GM19324 (cell line): ENCODE measurements around the gene RPRML.
"Not testable (repeated sequence)": the region's sequence is repeated elsewhere in the genome, so short reads cannot be mapped to it uniquely, and the experiment has no call there.

Experiments
- ATAC-seq: cut with Tn5 transposase; IDR thresholded peaks from one replicate; pipeline ENCODE4 v1.9.1; 2021; ENCODE audit warnings: mild to moderate bottlenecking, moderate library complexity; ENCODE audit not compliant: unreplicated experiment, low FRiP score

RPRML gene

GRCh38 chr17:46977348-46977747 is 1.7 kb downstream of the RPRML start:
- no peak for ATAC-seq

DNA sequence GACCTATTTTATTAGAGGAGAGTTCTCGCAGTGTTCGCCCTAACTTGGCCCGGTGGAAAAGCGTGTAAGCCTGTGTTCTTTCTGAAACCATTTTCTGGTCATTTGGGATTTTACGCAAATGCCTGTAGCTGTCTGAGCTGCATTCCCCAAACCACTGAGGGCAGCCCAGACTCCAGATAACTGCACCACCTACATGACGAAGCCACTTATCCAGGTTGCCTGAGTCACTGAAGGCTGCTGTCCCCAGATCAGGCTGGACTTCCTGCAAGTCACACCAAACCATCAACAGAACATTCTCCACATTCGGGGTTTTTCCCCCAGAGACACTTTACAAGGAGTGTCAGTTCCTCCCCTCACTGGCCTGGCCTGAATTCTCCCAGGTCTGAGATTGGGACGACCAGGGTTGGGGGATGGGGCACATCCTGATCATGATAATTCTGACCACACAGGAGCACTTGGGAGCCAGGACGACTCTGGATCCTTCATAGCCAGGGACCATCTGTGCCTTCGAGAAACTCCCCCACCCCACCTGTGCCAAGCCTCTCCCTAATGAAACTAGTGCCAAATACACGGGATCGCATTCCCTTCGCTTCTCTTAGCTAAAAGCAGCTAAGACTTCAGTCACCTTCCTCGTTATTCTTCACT is 2.3 kb downstream of the RPRML start:
- no peak for ATAC-seq

DNA sequence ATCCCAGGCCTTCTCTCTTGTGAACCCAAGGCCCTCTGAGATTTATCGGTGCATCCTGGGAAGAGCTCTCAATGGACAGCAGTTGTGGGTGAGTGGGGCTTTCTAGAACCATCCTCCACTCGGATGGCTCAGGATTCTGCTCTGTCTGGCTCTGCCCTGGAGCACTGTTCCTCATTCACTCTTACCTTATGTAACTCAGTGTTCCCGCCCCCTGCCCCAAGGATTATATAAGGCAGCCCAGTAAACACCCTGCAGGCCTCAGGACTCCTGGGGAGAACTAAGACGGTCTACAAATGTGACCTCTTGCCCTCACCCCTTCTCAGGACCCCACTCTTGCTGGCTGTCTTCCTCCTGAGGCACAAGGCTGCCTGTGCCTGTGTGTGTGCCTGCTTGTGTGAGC is 3.8 kb downstream of the RPRML start:
- no peak for ATAC-seq

DNA sequence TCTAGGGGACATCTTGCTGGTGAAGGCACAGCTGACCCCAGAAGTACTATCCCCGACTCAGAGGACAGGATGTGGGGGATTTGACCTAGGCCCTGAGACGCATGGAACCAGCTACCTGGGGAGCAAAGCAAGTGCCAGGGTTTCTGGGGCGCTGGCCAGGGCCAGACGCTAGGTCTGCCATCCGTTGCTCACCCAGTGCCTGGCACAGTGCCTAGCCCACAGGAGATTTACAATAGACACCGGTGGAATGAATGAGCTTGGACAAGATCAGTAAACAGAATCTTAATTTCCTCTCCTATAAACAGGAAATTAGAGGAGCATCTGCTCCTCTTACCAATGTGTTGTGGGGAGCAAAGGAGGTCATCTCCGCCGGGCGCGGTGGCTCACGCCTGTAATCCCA is 5.0 kb downstream of the RPRML start:
- ATAC-seq, result no peak

DNA sequence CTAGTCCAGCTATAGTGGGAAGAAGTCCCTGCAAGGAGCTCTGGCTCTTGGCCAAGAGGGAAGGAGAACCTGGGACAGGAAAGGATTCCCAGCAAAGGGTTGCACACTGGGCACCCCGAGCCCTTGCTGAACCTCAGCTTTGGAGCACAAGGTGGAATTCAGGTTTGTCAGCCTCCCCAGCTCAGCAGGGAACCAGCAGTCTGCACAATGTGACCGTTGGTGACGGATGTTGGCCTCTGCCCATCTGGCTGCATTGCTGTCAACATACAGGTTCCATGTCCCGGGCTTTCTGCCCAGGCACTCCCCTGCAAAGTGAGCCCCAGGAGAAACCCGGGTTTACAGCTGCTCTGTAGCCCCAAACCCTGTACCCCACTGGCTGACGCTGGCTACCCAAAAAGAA is 6.7 kb downstream of the RPRML start:
- no peak for ATAC-seq

DNA sequence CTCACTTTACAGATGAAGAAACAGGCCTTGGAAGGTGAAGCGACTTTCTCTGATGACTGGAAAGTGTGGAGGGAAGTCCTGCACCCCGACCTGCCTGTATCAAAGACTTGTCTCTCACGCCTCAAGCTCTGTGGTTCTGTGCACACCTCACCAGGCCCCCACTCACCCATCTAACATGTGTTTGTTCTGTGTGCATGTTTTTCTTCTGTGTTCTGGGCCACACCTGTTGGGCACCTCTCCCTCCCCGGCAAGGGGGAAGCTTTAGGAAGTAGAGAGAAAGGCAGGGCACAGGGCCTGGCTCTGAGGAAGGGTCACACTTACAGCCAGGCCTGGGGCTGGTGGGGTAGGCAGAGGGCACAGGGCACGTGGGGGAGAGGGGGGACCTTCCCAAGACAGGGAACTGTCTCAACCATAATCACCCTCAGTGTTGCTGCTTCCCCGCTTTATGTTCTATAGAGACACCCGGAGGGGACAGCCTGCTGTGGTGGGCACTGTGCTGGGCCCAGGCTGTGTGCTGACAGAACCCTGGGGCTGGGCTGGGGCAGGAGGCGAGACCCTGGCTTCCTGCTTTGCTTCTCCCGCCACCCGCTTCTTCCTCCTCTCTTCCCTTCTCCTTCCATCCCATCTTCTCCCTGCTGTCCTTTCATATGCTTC is 7.3 kb downstream of the RPRML start:
- no peak for ATAC-seq

- no peak for ATAC-seq
These were observed 10.2 kb downstream of the RPRML start for GRCh38 chr17:46968896-46969295.

- no peak for ATAC-seq
These were observed 10.7 kb downstream of the RPRML start for GRCh38 chr17:46968224-46968834.

DNA sequence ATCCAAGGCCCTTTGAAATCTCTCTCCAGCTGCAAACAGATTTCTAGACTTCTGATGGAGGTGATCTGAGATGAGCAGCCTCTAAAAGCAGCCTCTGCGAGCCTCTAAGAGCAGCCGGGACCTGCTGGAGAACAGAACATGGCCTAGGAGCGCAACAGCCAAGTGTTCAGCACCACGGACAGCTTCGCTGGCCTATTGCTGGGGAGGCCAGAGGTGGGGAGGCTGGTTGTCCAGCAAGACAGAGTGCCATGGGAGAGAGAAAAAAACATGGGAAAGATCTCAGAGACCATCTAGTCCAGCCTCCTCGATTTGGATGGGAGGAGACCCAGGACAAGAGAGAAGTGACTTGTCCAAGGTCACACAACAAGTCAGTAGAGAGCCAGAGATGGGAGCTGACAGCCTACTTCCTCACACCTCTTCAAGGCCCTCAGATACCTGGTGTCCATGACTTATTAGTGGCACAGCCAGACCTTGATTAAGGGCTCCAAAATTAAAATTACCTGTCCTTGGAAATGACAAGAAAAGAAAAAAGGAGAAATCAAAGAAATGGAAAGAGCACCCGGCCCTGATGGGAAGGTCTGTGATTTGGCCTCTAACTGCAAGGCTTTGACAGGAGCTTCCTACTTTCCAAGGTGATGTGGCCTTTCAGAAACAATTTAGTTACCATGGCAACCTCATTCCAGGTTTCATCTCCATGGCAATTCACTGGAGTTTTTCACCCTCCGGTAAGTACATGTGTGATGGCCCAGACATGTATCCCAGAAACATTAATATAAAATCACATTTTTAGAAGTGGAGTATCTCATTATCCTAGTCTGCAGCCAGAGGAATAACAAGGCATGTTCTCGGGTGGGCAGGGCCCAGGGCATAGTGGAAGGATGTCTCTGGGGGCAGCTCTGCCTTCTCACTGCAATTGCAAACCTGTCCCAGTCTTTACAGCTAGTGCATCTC is 14.5 kb downstream of the RPRML start:
- ATAC-seq, result no peak

- ATAC-seq, result no peak
These were observed 15.5 kb downstream of the RPRML start for GRCh38 chr17:46963571-46963970.

- ATAC-seq, result no peak
These were observed 16.7 kb downstream of the RPRML start for GRCh38 chr17:46962374-46962790.

DNA sequence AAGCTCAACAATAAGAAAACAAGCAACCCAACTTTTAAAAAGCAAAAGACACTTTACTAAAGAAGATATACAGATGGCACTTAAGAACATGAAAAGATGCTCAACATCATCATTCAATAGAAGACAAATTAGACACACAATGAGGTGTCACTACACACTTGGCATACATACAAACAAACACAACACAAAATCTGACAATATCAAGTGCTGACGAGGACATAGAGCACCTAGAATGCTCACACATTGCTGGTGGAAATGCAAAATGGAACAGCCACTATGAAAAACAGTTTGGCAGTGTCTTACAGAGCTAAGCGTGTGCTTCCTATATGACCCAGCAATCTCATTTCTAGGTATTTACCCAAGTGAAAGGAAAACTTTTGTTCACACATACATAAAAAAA is 18.9 kb downstream of the RPRML start:
- no peak for ATAC-seq

GRCh38 chr17:46958041-46958591 is 20.9 kb downstream of the RPRML start:
- ATAC-seq, result no peak

- not testable (repeated sequence) for ATAC-seq
These were observed 25.9 kb downstream of the RPRML start for GRCh38 chr17:46953191-46953590.

DNA sequence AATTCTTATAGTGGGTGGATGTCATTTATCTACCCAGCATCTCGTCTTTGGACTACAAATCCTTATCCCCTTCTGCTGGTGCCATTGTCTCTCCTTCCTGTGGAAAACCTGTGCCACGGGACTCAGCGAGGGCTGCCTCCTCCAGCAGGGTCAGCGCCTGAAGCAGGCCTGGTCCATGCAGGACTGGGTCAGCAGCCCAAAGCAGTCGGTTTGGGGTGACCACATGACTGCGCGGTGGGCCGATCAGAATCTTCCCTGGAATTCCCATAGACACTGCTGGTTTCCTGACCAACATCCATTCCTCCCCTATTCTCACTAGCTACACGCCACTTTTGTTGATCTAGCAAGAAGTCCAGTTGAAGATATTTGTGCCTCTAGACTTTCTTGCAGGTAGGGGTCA is 26.9 kb downstream of the RPRML start:
- no peak for ATAC-seq

GRCh38 chr17:46951706-46952105 is 27.3 kb downstream of the RPRML start:
- no peak for ATAC-seq

- ATAC-seq, result no peak
These were observed 27.9 kb downstream of the RPRML start for GRCh38 chr17:46950997-46951621.

DNA sequence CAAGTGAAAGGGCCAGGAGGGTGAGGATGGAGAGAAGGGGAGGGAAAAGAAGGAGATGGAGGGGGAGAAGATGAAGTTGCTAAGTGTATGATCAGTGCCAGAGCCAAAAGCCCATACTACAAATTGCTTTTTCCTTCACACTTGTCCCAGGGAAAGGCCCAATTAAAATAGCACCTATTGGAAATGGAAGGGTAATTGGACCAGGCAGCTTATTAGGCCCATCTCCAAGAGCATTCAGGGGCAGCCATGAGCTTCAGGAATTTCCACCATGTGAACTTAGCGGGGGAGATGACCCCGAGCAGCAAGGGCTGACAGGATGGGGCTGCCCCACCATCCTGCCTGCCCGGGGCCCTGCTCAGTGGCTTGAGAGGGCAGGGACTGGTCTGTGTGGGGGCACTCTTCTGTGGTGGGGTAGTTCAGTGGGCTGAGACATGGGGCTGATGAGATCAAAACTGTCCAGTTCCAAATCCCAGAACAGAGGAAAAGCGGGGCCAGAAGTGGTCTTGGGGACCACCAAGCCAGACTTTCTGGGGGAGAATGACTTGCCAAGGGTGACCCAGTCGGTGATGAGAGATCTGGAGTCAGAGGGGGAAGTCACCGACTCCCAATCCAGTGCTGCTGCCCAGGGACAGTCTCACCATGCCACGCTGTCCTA is 28.6 kb downstream of the RPRML start:
- ATAC-seq, result no peak

DNA sequence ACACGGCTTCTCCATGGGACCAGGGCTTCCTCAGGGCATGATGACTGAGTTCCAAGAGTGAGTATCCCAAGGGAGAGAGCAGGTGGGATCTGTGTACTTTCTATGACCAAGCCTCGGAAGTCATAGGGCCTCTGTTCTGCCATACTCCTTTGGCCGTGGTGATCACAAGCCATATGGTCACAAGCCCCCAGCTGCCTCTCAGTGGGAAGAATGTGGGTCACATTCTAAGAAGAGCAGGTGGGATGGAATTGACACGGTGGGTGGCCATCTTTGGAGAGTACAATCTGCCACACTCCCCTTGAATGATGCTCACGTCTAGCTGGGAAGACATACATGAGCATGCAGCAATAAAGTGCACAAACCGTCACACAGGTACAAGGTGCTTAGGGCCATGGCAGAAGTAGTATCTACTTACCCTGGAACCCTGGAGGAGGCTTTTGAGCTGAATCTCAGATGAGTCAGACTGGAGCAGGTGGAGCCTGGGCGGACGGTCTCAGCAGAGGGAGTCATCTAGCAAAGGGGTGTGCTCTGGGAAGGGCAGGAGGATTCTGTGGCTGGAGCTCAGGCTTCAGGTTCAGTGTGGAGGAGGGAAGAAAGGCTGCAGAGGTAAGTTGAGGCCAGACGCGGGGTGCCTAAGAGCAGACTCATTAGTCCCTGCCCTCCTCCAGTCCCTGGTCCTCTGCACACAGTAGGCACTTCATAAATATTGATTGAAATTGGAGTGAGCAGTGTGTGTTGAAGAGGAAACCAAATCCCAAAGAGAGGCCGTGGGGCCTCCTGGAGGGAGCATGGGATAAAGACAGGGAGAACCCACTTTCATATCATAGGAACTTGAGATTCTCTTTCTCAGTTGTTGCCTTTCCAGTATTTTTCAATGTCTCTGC is 29.5 kb downstream of the RPRML start:
- ATAC-seq, result no peak
